Globus pallidus (tissue), 1 donor: ENCODE measurements around the gene TADA2B.
"Not testable (repeated sequence)": the region's sequence is repeated elsewhere in the genome, so short reads cannot be mapped to it uniquely, and the experiment has no call there.

ENCODE experiments used
- DNase-seq: peaks from one replicate; pipeline ENCODE4 v3.0.0-alpha.2; 2015; ENCODE audit warnings: low spot score

TADA2B gene

GRCh38 chr4:7060346-7061150, 17.4 kb downstream of the TADA2B start:
- no peak for DNase-seq

- no peak for DNase-seq
These were observed 18.6 kb downstream of the TADA2B start for GRCh38 chr4:7061815-7062214.

- no peak for DNase-seq
These were observed 19.6 kb downstream of the TADA2B start for GRCh38 chr4:7062816-7063215.

GRCh38 chr4:7063362-7063761, 20.2 kb downstream of the TADA2B start:
- no peak for DNase-seq

GRCh38 chr4:7066006-7066405, 22.8 kb downstream of the TADA2B start:
- DNase-seq, result no peak

GRCh38 chr4:7066493-7066892, 23.3 kb downstream of the TADA2B start:
- DNase-seq, result no peak

GRCh38 chr4:7067126-7067451, 23.9 kb downstream of the TADA2B start:
- no peak for DNase-seq

GRCh38 chr4:7067452-7068278, 24.5 kb downstream of the TADA2B start, which contains the start of gene GRPEL1:
Gene GRPEL1, minus strand, starts transcription at chr4:7068064. Its CDS starts 32 bp downstream, at chr4:7068032.
- peak; percentile 100 for DNase-seq

- no peak for DNase-seq
These were observed 25.2 kb downstream of the TADA2B start for GRCh38 chr4:7068279-7068842.

GRCh38 chr4:7068883-7069282, 25.7 kb downstream of the TADA2B start:
- no peak for DNase-seq

- DNase-seq, result peak; percentile 72
These were observed 27.7 kb downstream of the TADA2B start for GRCh38 chr4:7070729-7071511.

GRCh38 chr4:7073059-7073458, 29.9 kb downstream of the TADA2B start:
- DNase-seq, result no peak

GRCh38 chr4:7073526-7074390, 30.6 kb downstream of the TADA2B start:
- DNase-seq, result no peak

- no peak for DNase-seq
These were observed 31.3 kb downstream of the TADA2B start for GRCh38 chr4:7074426-7074825.

- no peak for DNase-seq
These were observed 33.0 kb downstream of the TADA2B start for GRCh38 chr4:7075962-7076695.

GRCh38 chr4:7076696-7077082, 33.5 kb downstream of the TADA2B start:
- DNase-seq, result no peak

GRCh38 chr4:7077371-7077770, 34.2 kb downstream of the TADA2B start:
- DNase-seq, result no peak

- DNase-seq, result no peak
These were observed 34.9 kb downstream of the TADA2B start for GRCh38 chr4:7078025-7078424.

GRCh38 chr4:7079483-7079882, 36.3 kb downstream of the TADA2B start:
- not testable (repeated sequence) for DNase-seq

- not testable (repeated sequence) for DNase-seq
These were observed 36.7 kb downstream of the TADA2B start for GRCh38 chr4:7079909-7080308.
